ENCODE measurements around the gene HOXC12.

DNA sequence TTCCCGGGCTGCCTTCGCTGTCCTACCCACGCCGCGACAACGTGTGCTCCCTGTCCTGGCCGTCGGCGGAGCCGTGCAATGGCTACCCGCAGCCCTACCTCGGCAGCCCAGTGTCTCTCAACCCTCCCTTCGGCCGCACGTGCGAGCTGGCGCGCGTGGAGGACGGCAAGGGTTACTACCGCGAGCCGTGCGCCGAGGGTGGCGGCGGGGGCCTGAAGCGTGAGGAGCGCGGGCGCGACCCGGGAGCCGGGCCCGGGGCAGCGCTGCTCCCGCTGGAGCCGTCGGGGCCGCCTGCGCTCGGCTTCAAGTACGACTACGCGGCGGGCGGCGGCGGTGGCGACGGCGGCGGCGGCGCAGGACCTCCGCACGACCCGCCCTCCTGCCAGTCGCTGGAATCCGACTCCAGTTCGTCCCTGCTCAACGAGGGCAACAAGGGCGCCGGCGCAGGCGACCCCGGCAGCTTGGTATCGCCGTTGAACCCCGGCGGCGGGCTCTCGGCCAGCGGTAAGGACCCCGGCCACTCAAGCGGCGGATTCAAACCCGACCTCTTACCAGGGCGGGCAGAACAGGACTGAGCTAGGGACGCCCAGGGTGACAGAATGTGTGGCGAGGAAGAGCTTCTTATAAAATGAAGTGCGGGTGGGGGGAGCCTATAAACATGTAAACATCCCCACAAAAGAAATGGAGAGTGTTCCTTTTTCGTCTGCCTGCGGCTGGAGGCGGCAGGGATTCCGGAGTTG lies 503 bp downstream of the HOXC12 start:
- TF ChIP-seq, protein P1, sequence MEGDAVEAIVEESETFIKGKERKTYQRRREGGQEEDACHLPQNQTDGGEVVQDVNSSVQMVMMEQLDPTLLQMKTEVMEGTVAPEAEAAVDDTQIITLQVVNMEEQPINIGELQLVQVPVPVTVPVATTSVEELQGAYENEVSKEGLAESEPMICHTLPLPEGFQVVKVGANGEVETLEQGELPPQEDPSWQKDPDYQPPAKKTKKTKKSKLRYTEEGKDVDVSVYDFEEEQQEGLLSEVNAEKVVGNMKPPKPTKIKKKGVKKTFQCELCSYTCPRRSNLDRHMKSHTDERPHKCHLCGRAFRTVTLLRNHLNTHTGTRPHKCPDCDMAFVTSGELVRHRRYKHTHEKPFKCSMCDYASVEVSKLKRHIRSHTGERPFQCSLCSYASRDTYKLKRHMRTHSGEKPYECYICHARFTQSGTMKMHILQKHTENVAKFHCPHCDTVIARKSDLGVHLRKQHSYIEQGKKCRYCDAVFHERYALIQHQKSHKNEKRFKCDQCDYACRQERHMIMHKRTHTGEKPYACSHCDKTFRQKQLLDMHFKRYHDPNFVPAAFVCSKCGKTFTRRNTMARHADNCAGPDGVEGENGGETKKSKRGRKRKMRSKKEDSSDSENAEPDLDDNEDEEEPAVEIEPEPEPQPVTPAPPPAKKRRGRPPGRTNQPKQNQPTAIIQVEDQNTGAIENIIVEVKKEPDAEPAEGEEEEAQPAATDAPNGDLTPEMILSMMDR (IDR thresholded peaks at IDR 0.05 in 4 of 5, conservative IDR thresholded peaks at IDR 0.05 in 1 of 5), result no peak
- TF ChIP-seq POLR2A (IDR thresholded peaks at IDR 0.05), result no peak

Data from gastrocnemius medialis (tissue), 4 donors.